Measurements from ENCODE around the gene TYMS. TPM values are rescaled to one million over a fixed set of nuclear protein-coding genes. Genes with fewer than 3 reads are reported as not detected.

Gene TYMS
- total RNA-seq, 1 experiment from 2014 or later, result 149 TPM

- TF ChIP-seq EZH2 (IDR thresholded peaks at IDR 0.05; ENCODE audit: low read depth), result no peak
- no peak for TF ChIP-seq CTCF (conservative IDR thresholded peaks at IDR 0.05)
- Histone ChIP-seq H3K4me1 (replicated peaks; ENCODE audit: insufficient read depth) (no peaks in the 10 kb centered on the region), H3K27ac (no peak overlapping the region), H3K9me3 (ENCODE audit: insufficient read depth, low read depth) (no peaks in the 10 kb centered on the region), H4K20me1 (ENCODE audit: insufficient read depth) (no peaks in the 10 kb centered on the region), H2AFZ (no peak overlapping the region), H3K9me2 (ENCODE audit: insufficient read depth) (no peaks in the 10 kb centered on the region), H3K27me3 (ENCODE audit: insufficient read depth, low read depth) (no peaks in the 10 kb centered on the region), H3K4me3 (no peak overlapping the region), H3K36me3 (ENCODE audit: low read depth) (peaks cover 7% of the 10 kb centered on the region; the same call in 1 of the 2 replicates), H3K4me2 (no peak overlapping the region), H3K79me2 (ENCODE audit: low read depth) (no peaks in the 10 kb centered on the region), H3F3A (ENCODE audit: insufficient read depth, low read depth) (no peaks in the 10 kb centered on the region; the same call in 1 of the 2 replicates)
- intact Hi-C loops (cut with micrococcal nuclease; ENCODE audit: unreplicated experiment), result no loop called here
- ChIA-PET CTCF (no interaction called here), POLR2A (ENCODE audit: unreplicated experiment) (no interaction called here)
- no TSS peak for BruUV-seq (replicated peaks)
- no peak for DNase-seq
Observed at GRCh38 chr18:683531-683930, 26.1 kb downstream of the TYMS start.

- no peak overlapping the region for H3K27ac ChIP-seq
- H3K9me3 ChIP-seq (ENCODE audit: insufficient read depth, low read depth), result no peaks in the 10 kb centered on the region
- no TSS peak for BruUV-seq (replicated peaks)
- no peaks in the 10 kb centered on the region for H3K9me2 ChIP-seq (ENCODE audit: insufficient read depth)
- no peaks in the 10 kb centered on the region; the same call in 1 of the 2 replicates for H3F3A ChIP-seq (ENCODE audit: insufficient read depth, low read depth)
- H4K20me1 ChIP-seq (ENCODE audit: insufficient read depth), result no peaks in the 10 kb centered on the region
- ChIA-PET CTCF (no interaction called here), POLR2A (ENCODE audit: unreplicated experiment) (no interaction called here)
- intact Hi-C loops (cut with micrococcal nuclease; ENCODE audit: unreplicated experiment), result no loop called here
- no peaks in the 10 kb centered on the region for H3K79me2 ChIP-seq (ENCODE audit: low read depth)
- no peaks in the 10 kb centered on the region for H3K4me1 ChIP-seq (replicated peaks; ENCODE audit: insufficient read depth)
- no peaks in the 10 kb centered on the region for H3K27me3 ChIP-seq (ENCODE audit: insufficient read depth, low read depth)
- no peak overlapping the region for H3K4me3 ChIP-seq
- TF ChIP-seq EZH2 (IDR thresholded peaks at IDR 0.05; ENCODE audit: low read depth) (no peak), CTCF (conservative IDR thresholded peaks at IDR 0.05) (no peak)
- no peak overlapping the region for H3K4me2 ChIP-seq
- H3K36me3 ChIP-seq (ENCODE audit: low read depth), result 0 out of 2 replicates have a peak, but pooled peaks cover 7% of the 10 kb centered on the region
- DNase-seq, result no peak
- H2AFZ ChIP-seq, result no peak overlapping the region
Observed at GRCh38 chr18:685438-685837, 28.0 kb downstream of the TYMS start.

GRCh38 chr18:686339-687111 is 29.1 kb downstream of the TYMS start:
- BruUV-seq (replicated peaks), result no TSS peak
- H3K27me3 ChIP-seq (ENCODE audit: insufficient read depth, low read depth), result no peaks in the 10 kb centered on the region
- H3K27ac ChIP-seq, result no peak overlapping the region
- H3K9me2 ChIP-seq (ENCODE audit: insufficient read depth), result no peaks in the 10 kb centered on the region
- no peaks in the 10 kb centered on the region for H4K20me1 ChIP-seq (ENCODE audit: insufficient read depth)
- no peak for DNase-seq
- no peak for TF ChIP-seq CTCF (conservative IDR thresholded peaks at IDR 0.05)
- TF ChIP-seq EZH2 (IDR thresholded peaks at IDR 0.05; ENCODE audit: low read depth), result no peak
- no peaks in the 10 kb centered on the region; the same call in 1 of the 2 replicates for H3F3A ChIP-seq (ENCODE audit: insufficient read depth, low read depth)
- no peak overlapping the region for H3K4me3 ChIP-seq
- POLR2A ChIA-PET (ENCODE audit: unreplicated experiment), result no interaction called here
- H3K36me3 ChIP-seq (ENCODE audit: low read depth), result 0 out of 2 replicates have a peak, but pooled peaks cover 6% of the 10 kb centered on the region
- no peaks in the 10 kb centered on the region for H3K79me2 ChIP-seq (ENCODE audit: low read depth)
- H3K4me1 ChIP-seq (replicated peaks; ENCODE audit: insufficient read depth), result no peaks in the 10 kb centered on the region
- intact Hi-C loops (cut with micrococcal nuclease; ENCODE audit: unreplicated experiment), result no loop called here
- H3K4me2 ChIP-seq, result no peak overlapping the region
- no peak overlapping the region for H2AFZ ChIP-seq
- no peaks in the 10 kb centered on the region for H3K9me3 ChIP-seq (ENCODE audit: insufficient read depth, low read depth)
- CTCF ChIA-PET, result no interaction called here
